ENCODE measurements around the gene TTC39B. TPM values are rescaled to one million over a fixed set of nuclear protein-coding genes. Genes with fewer than 3 reads are reported as not detected.

The TTC39B gene
- total RNA-seq, 1 donor from 2014 or later = 46.9 TPM

GRCh38 chr9:15277400-15278090, 29.5 kb downstream of the TTC39B start:
- no peak overlapping the region for H3K27ac ChIP-seq
- no peaks in the 10 kb centered on the region for H3K36me3 ChIP-seq
- no peaks in the 10 kb centered on the region for H3K9me3 ChIP-seq
- no peaks in the 10 kb centered on the region for H3K27me3 ChIP-seq
- peaks cover 5% of the 10 kb centered on the region for H3K4me1 ChIP-seq
- DNase-seq (no peak), ATAC-seq (no peak)
- intact Hi-C loops (cut with DNase I) = no loop called here
- TF ChIP-seq CTCF (IDR thresholded peaks at IDR 0.05) = peak; percentile 44
- no peak overlapping the region for H3K4me3 ChIP-seq

- H3K4me3 ChIP-seq = no peak overlapping the region
- no peaks in the 10 kb centered on the region for H3K27me3 ChIP-seq
- H3K9me3 ChIP-seq = no peaks in the 10 kb centered on the region
- no peak for TF ChIP-seq CTCF (IDR thresholded peaks at IDR 0.05)
- ATAC-seq = no peak
- no peak for DNase-seq
- H3K27ac ChIP-seq = no peak overlapping the region
- H3K4me1 ChIP-seq = peaks cover 5% of the 10 kb centered on the region
- intact Hi-C loops (cut with DNase I) = no loop called here
- H3K36me3 ChIP-seq = no peaks in the 10 kb centered on the region
Measured at GRCh38 chr9:15276328-15276938, 30.6 kb downstream of the TTC39B start.

- Histone ChIP-seq H3K4me1 (peaks cover 5% of the 10 kb centered on the region), H3K4me3 (no peak overlapping the region), H3K9me3 (no peaks in the 10 kb centered on the region), H3K27me3 (no peaks in the 10 kb centered on the region), H3K36me3 (no peaks in the 10 kb centered on the region), H3K27ac (no peak overlapping the region)
- no peak for TF ChIP-seq CTCF (IDR thresholded peaks at IDR 0.05)
- intact Hi-C loops (cut with DNase I) = no loop called here
- ATAC-seq (no peak), DNase-seq (no peak)
Measured at GRCh38 chr9:15274425-15274824, 32.6 kb downstream of the TTC39B start.

- TF ChIP-seq CTCF (IDR thresholded peaks at IDR 0.05) = no peak
- H3K4me3 ChIP-seq = no peak overlapping the region
- intact Hi-C loops (cut with DNase I) = no loop called here
- no peaks in the 10 kb centered on the region for H3K36me3 ChIP-seq
- peaks cover 2% of the 10 kb centered on the region for H3K4me1 ChIP-seq
- ATAC-seq = peak; percentile 81
- H3K27me3 ChIP-seq = no peaks in the 10 kb centered on the region
- H3K27ac ChIP-seq = no peak overlapping the region
- no peak for DNase-seq
- no peaks in the 10 kb centered on the region for H3K9me3 ChIP-seq
Measured at GRCh38 chr9:15272377-15272928, 34.6 kb downstream of the TTC39B start.

GRCh38 chr9:15271403-15271802, 35.6 kb downstream of the TTC39B start:
- H3K9me3 ChIP-seq = no peaks in the 10 kb centered on the region
- peak; percentile 30 for ATAC-seq
- no peak overlapping the region for H3K4me3 ChIP-seq
- no peak for TF ChIP-seq CTCF (IDR thresholded peaks at IDR 0.05)
- DNase-seq = no peak
- no peaks in the 10 kb centered on the region for H3K4me1 ChIP-seq
- no peaks in the 10 kb centered on the region for H3K27me3 ChIP-seq
- no peak overlapping the region for H3K27ac ChIP-seq
- intact Hi-C loops (cut with DNase I) = no loop called here
- no peaks in the 10 kb centered on the region for H3K36me3 ChIP-seq
